ENCODE measurements around the gene METRN. TPM values are rescaled to one million over a fixed set of nuclear protein-coding genes. Genes with fewer than 3 reads are reported as not detected.

Gene METRN
- total RNA-seq, 4 donors from 2014 or later: 13.6 to 31.2 (median 20.5) TPM

- no peak for TF ChIP-seq CTCF (IDR thresholded peaks at IDR 0.05)
- ATAC-seq (ENCODE audit: low FRiP score) (peak; percentile 0), DNase-seq (ENCODE audit: low spot score) (no peak)
These were observed 12.5 kb downstream of the METRN start for GRCh38 chr16:727291-727977.

- ATAC-seq (ENCODE audit: low FRiP score): peak; percentile 39
- no peak for TF ChIP-seq CTCF (IDR thresholded peaks at IDR 0.05)
- DNase-seq (ENCODE audit: low spot score): no peak
These were observed 13.4 kb downstream of the METRN start for GRCh38 chr16:728131-728889.

- ATAC-seq (ENCODE audit: low FRiP score) (no peak), DNase-seq (ENCODE audit: low spot score) (no peak)
- TF ChIP-seq CTCF (IDR thresholded peaks at IDR 0.05): no peak
These were observed 14.2 kb downstream of the METRN start for GRCh38 chr16:728890-729744.

GRCh38 chr16:729768-730665 lies 15.1 kb downstream of the METRN start:
- no peak for DNase-seq (ENCODE audit: low spot score)
- no peak for TF ChIP-seq CTCF (IDR thresholded peaks at IDR 0.05)
- no peak for ATAC-seq (ENCODE audit: low FRiP score)

GRCh38 chr16:730666-731509 lies 16.0 kb downstream of the METRN start:
- ATAC-seq (ENCODE audit: low FRiP score) (no peak), DNase-seq (ENCODE audit: low spot score) (no peak)
- no peak for TF ChIP-seq CTCF (IDR thresholded peaks at IDR 0.05)
